Panc1 (cell line): ENCODE data around the gene TRMT10B.
"Not testable (repeated sequence)": the region's sequence is repeated elsewhere in the genome, so short reads cannot be mapped to it uniquely, and the experiment has no call there.

Experiments
- CTCF ChIP-seq: fragments of 450-650 bp; IDR thresholded peaks from 2 replicates; pipeline ENCODE4 v1.5.1; 2017; ENCODE audit warnings: mild to moderate bottlenecking
- POLR2AphosphoS5 ChIP-seq: IDR thresholded peaks from 2 replicates; pipeline ENCODE4 v1.6.1; 2012; ENCODE audit warnings: mild to moderate bottlenecking, low read depth, low read length, moderate library complexity

- TF ChIP-seq CTCF, POLR2AphosphoS5: not testable (repeated sequence)
Observed at GRCh38 chr9:37825174-37825573, 71.6 kb downstream of the TRMT10B start.
